Psoas muscle (tissue), 8 donors: ENCODE results near the gene CALHM6. TPM values are rescaled to one million over a fixed set of nuclear protein-coding genes. Genes with fewer than 3 reads are reported as not detected.

Experiments
- ATAC-seq, 4 donors: fragments of 200-7000 bp; cut with Tn5 transposase; one replicate each; pipeline ENCODE4 v1.9.1; 2020; ENCODE audit warnings: moderate library complexity in 3 of 4, mild to moderate bottlenecking in 2 of 4
- DNase-seq, 2 donors: peaks; one replicate each; pipeline ENCODE4 v3.0.0-alpha.2; 2020
- H3K27ac ChIP-seq: fragments of 200-600 bp; one replicate; pipeline ENCODE4 v1.8.0; 2022
- H3K27me3 ChIP-seq, 3 donors: fragments of 200-600 bp in 1 of 3; one replicate each; pipeline versions ENCODE4 v1.6.1 to v1.8.0; 2013 to 2022; ENCODE audit warnings: low read length in 2 of 3, mild to moderate bottlenecking in 2 of 3, moderate library complexity in 1 of 3; ENCODE audit not compliant: insufficient read depth in 3 of 3
- H3K36me3 ChIP-seq, 2 donors: fragments of 200-600 bp in 1 of 2; one replicate each; pipeline versions ENCODE4 v1.6.1 to v1.8.0; 2013 to 2022; ENCODE audit warnings: low read depth in 1 of 2, mild to moderate bottlenecking in 1 of 2, moderate library complexity in 1 of 2; ENCODE audit not compliant: insufficient read depth in 1 of 2
- H3K4me1 ChIP-seq: fragments of 200-600 bp; one replicate; pipeline ENCODE4 v1.8.0; 2022
- H3K4me3 ChIP-seq: fragments of 200-600 bp; one replicate; pipeline ENCODE4 v1.8.0; 2022; ENCODE audit warnings: mild to moderate bottlenecking
- H3K9me3 ChIP-seq: fragments of 200-600 bp; one replicate; pipeline ENCODE4 v1.8.0; 2022
- WGBS, 3 donors: extraction: QIAGEN DNeasy Blood & Tissue Kit; methylation state at CpG; one replicate each; pipeline versions ENCODE4 v1.1.6 to v1.1.7; 2013; 5-methylcytosine and 5-hydroxymethylcytosine counted together
- intact Hi-C, 2 donors: fragments of 100-400 bp; cut with DNase I; formaldehyde crosslinking; loops; one replicate each; pipeline versions ENCODE4 v1.11.0 to v1.14.2; 2022
- polyA plus RNA-seq, 3 donors: library from polyadenylated mRNA; stranded (reverse); fragments of 200-250 nt; gene quantifications; one replicate each; pipeline ENCODE4 v1.2.3, GENCODE V29; 2013
- total RNA-seq, 4 donors: library from RNA; stranded (reverse); fragmentation: NEBNext Ultra II Directional in 2 of 4; extraction: Animal tissue kit (Norgen Biotek cat#: 25700) in 2 of 4; gene quantifications; one replicate each; pipeline versions ENCODE4 v1.2.1 to v1.2.4, GENCODE V29; 2021 to 2023
- TF ChIP-seq, protein P1 (sequence below): fragments of 200-600 bp; IDR thresholded peaks from one replicate; pipeline ENCODE4 v1.8.0; 2022; ENCODE audit warnings: antibody characterized with exemption
- donor health status: healthy with polysubstance abuse.
- donor health status: DM: no; HTN: no; CAD: no; lungs with moderate emphysema.
- donor health status: Bipolar disorder and iron deficiency.
- donor health status: healthy.
- donor health status: DM: yes; HTN: yes; CAD: no.
- donor health status: DM: no; HTN: no; CAD: no.
- donor health status: DM: no; HTN: no; CAD: no.
- donor health status: DM: yes; HTN: yes; CAD: no.

The CALHM6 gene
- total and polyA plus RNA-seq, 7 donors, result 0.50 to 2.1 (median 0.91) TPM; not detected in 1

DNA sequence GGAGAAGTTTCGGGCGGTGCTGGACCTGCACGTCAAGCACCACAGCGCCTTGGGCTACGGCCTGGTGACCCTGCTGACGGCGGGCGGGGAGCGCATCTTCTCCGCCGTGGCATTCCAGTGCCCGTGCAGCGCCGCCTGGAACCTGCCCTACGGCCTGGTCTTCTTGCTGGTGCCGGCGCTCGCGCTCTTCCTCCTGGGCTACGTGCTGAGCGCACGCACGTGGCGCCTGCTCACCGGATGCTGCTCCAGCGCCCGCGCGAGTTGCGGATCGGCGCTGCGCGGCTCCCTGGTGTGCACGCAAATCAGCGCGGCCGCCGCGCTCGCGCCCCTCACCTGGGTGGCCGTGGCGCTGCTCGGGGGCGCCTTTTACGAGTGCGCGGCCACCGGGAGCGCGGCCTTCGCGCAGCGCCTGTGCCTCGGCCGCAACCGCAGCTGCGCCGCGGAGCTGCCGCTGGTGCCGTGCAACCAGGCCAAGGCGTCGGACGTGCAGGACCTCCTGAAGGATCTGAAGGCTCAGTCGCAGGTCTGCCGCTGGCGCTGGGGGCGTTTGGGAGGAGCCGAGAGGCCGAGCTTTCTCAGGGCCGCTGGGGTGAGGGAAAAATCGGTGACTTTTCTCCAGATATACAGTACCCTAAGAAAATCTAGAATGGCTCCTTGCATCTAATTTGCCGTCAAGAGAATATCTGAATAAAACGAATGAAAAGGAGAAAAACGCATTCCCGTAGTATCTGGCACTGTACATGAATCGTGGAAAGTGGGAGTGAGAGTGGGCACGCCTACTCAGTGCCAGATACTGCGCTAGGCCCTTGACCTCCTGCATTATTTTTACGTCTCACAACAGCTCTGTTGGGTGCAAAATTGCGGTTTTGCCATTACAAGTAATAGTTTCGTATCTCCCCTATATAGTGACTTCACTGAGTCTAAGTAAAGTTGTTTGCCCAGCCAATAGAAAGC, 1.0 kb downstream of the CALHM6 start:
- WGBS, 3 donors, result 10 to 11% (median 11%) methylated on average over 75 to 84 of the region's 84 CpGs
- ATAC-seq (peak; percentile 71 to 93 (median 86)), DNase-seq (peak; percentile 56 to 79)
- Histone ChIP-seq H3K9me3 (no peaks in the 10 kb centered on the region), H3K4me3 (peak overlapping the region; percentile 71), H3K36me3 (no peaks in the 10 kb centered on the region), H3K27me3 (peaks cover 0 to 6% (median 0%) of the 10 kb centered on the region in 3 donors), H3K4me1 (no peaks in the 10 kb centered on the region), H3K27ac (no peak overlapping the region)
- intact Hi-C loops, result no loop called here
- TF ChIP-seq, protein P1, sequence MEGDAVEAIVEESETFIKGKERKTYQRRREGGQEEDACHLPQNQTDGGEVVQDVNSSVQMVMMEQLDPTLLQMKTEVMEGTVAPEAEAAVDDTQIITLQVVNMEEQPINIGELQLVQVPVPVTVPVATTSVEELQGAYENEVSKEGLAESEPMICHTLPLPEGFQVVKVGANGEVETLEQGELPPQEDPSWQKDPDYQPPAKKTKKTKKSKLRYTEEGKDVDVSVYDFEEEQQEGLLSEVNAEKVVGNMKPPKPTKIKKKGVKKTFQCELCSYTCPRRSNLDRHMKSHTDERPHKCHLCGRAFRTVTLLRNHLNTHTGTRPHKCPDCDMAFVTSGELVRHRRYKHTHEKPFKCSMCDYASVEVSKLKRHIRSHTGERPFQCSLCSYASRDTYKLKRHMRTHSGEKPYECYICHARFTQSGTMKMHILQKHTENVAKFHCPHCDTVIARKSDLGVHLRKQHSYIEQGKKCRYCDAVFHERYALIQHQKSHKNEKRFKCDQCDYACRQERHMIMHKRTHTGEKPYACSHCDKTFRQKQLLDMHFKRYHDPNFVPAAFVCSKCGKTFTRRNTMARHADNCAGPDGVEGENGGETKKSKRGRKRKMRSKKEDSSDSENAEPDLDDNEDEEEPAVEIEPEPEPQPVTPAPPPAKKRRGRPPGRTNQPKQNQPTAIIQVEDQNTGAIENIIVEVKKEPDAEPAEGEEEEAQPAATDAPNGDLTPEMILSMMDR, result no peak

DNA sequence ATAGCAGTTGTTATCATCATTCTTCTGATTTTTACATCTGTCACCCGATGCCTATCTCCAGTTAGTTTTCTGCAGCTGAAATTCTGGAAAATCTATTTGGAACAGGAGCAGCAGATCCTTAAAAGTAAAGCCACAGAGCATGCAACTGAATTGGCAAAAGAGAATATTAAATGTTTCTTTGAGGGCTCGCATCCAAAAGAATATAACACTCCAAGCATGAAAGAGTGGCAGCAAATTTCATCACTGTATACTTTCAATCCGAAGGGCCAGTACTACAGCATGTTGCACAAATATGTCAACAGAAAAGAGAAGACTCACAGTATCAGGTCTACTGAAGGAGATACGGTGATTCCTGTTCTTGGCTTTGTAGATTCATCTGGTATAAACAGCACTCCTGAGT, 2.1 kb downstream of the CALHM6 start:
- no peak for ATAC-seq
- intact Hi-C loops, result no loop called here
- WGBS, 3 donors, result 73 to 90% (median 83%) methylated on average over 4 of the region's 4 CpGs
- no peak overlapping the region for H3K27ac ChIP-seq
- no peaks in the 10 kb centered on the region for H3K36me3 ChIP-seq
- H3K4me1 ChIP-seq, result no peaks in the 10 kb centered on the region
- no peak overlapping the region for H3K4me3 ChIP-seq
- DNase-seq, result no peak
- TF ChIP-seq, protein P1, result no peak
- H3K27me3 ChIP-seq, result peaks cover 0 to 6% (median 0%) of the 10 kb centered on the region in 3 donors
- no peaks in the 10 kb centered on the region for H3K9me3 ChIP-seq

DNA sequence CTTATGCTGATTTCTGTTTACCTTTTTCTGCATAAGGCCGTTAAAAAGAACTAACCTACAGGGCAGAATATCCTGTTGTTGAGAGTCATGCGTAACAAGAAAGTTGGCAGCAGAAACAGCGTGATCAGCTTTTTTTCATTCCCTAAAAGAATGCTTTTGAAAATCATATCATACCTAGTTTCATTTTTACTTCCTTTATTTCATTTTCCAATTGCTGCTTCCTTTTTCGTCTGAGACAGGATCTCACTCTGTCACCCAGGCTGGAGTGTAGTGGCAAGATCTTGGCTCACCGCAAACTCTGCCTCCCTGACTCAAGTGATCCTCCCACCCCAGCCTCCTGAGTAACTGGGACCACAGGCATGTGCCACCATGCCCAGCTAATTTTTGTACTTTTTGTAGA, 4.1 kb downstream of the CALHM6 start:
- DNase-seq, result no peak
- TF ChIP-seq, protein P1, result no peak
- Histone ChIP-seq H3K9me3 (no peaks in the 10 kb centered on the region), H3K4me3 (no peak overlapping the region), H3K27me3 (peaks cover 0 to 6% (median 0%) of the 10 kb centered on the region in 3 donors), H3K36me3 (no peaks in the 10 kb centered on the region), H3K4me1 (no peaks in the 10 kb centered on the region), H3K27ac (no peak overlapping the region)
- intact Hi-C loops, result no loop called here
- no peak for ATAC-seq
- WGBS, 3 donors, result 72 to 81% (median 74%) methylated on average over 5 of the region's 5 CpGs

DNA sequence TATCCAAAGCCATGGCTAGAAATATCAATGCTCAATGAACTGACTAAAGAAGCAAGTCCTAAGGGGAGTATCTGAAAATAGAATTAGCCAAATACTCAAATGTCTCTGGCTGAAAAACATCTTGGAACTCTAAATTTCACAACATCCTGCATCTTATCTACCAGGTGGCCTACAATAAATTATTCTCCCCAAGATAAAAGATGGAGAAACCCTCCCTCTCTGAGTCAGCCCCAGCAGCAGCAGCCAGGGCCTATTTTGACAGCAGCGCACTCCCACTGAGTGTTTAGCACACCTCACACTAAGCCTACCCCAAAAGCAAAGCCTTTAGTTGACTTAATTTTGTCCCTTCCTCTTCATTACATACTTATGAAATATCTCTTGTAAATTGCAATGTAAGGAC, 5.9 kb downstream of the CALHM6 start:
- 95 to 96% (median 95%) methylated on average over 1 of the region's 1 CpG for WGBS, 3 donors

More for the DNA sequence above, 5.9 kb downstream of the CALHM6 start:
- no peak overlapping the region for H3K4me3 ChIP-seq
- no peaks in the 10 kb centered on the region for H3K4me1 ChIP-seq
- intact Hi-C loops, result no loop called here
- H3K36me3 ChIP-seq, result no peaks in the 10 kb centered on the region
- H3K9me3 ChIP-seq, result no peaks in the 10 kb centered on the region
- TF ChIP-seq, protein P1, result no peak
- ATAC-seq (no peak), DNase-seq (no peak)
- H3K27me3 ChIP-seq, result peaks cover 0 to 6% (median 3%) of the 10 kb centered on the region in 3 donors
- no peak overlapping the region for H3K27ac ChIP-seq
